Measurements from ENCODE around the gene WNT7B. TPM values are rescaled to one million over a fixed set of nuclear protein-coding genes. Genes with fewer than 3 reads are reported as not detected.

Gene WNT7B
- total RNA-seq, 1 experiment from 2014 or later, result 0.33 TPM

DNA sequence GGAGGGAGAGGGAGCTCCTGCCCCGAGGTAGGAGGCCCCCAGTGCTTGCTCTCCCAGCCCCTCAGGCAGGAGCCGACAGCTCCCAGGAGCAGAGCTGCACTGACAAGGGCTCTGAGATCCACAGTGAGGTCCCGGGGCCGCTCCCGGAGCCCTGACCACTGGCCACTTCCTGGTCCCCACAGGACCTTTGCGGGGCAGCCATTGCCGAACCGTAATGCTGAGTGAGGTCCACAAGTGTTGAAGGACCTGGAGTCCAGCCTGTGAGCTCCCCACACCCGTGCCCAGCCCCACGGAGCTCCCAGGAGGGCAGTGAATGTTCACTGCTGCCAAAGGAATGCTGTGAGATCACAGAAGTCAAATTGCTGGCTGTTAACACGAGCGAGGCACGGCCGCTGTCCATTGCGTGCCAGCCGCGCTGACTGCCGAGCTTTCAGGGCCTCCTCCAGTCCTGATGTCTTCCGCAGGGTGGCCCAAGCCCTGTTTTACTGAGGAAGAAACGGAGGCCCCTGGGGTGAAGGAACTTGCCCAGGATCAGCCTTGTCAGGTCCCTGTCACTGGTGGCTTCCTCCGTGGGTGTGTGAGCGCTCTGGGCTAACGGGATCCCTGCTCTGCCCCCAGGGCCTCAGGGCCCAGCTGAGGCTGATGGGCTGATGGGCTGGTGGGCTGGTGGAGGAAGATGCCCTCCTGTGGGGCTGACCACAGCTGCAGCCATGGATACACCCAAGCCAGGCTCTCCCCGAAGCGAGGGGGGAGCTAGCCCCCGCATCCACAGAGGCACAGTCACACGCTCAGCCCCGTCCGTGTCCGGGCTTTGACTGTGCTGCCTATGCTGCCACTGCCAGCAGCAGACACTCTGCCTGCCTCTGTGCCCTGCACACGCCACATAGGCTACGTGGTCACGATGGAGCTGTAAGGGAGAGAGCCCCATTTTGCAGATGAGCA is 70.8 kb downstream of the WNT7B start:
- Mint-ChIP-seq H3K4me3 (no peak overlapping the region), H3K27me3 (ENCODE audit: low read depth) (no peaks in the 10 kb centered on the region), H3K27ac (no peak overlapping the region), H3K36me3 (no peaks in the 10 kb centered on the region), H3K9me3 (no peaks in the 10 kb centered on the region), H3K4me1 (no peaks in the 10 kb centered on the region)
- TF ChIP-seq FOXJ3 (CRISPR knock-in tag; IDR thresholded peaks at IDR 0.05; ENCODE audit: borderline replicate concordance), result no peak
- TF ChIP-seq, protein P1, sequence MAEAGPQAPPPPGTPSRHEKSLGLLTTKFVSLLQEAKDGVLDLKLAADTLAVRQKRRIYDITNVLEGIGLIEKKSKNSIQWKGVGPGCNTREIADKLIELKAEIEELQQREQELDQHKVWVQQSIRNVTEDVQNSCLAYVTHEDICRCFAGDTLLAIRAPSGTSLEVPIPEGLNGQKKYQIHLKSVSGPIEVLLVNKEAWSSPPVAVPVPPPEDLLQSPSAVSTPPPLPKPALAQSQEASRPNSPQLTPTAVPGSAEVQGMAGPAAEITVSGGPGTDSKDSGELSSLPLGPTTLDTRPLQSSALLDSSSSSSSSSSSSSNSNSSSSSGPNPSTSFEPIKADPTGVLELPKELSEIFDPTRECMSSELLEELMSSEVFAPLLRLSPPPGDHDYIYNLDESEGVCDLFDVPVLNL (CRISPR knock-in tag; IDR thresholded peaks at IDR 0.05; ENCODE audit: borderline replicate concordance, low read depth), result no peak
- ChIA-PET CTCF (interaction anchor here (1.0 to 1.3 kb wide), 3 partner anchors 10 to 88 kb away, joined by 3 to 4 read pairs (median 4); no protein-coding TSS in a partner anchor), POLR2A (no interaction called here)
- DNase-seq (ENCODE audit: low spot score), result no peak
- no peak for ATAC-seq

DNA sequence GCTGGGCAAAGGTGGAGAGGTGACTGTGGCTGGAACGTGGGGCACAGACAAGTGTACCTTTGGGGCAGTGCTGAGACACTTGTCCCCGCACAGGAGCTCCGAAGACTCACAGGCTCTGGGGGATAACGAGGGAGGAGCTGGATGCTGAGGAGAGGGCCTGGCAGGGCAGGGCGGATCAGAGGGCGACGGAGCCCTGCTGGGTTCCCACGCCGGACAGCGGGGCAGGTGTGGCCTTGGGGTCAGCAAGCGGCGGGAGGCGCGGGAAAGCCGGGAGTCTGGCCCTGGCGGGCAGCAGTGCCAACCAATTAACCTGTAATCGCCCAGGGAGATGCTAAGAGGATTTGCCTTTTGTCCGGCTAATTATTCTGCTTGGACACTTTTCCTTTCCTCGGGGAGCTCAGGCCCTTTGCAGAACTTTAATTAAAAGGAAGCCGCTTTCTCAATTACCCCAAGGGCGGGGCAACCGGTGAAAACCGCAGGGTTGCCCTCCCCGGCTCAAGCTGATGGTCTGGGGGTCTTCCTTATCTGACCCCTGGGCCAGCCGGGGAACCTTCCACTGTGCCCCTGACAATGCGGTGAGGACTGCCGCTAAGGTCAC is 71.5 kb downstream of the WNT7B start:
- Mint-ChIP-seq H3K27me3 (ENCODE audit: low read depth) (no peaks in the 10 kb centered on the region), H3K4me1 (no peaks in the 10 kb centered on the region), H3K36me3 (no peaks in the 10 kb centered on the region), H3K9me3 (no peaks in the 10 kb centered on the region), H3K4me3 (no peak overlapping the region), H3K27ac (no peak overlapping the region)
- TF ChIP-seq, protein P2, sequence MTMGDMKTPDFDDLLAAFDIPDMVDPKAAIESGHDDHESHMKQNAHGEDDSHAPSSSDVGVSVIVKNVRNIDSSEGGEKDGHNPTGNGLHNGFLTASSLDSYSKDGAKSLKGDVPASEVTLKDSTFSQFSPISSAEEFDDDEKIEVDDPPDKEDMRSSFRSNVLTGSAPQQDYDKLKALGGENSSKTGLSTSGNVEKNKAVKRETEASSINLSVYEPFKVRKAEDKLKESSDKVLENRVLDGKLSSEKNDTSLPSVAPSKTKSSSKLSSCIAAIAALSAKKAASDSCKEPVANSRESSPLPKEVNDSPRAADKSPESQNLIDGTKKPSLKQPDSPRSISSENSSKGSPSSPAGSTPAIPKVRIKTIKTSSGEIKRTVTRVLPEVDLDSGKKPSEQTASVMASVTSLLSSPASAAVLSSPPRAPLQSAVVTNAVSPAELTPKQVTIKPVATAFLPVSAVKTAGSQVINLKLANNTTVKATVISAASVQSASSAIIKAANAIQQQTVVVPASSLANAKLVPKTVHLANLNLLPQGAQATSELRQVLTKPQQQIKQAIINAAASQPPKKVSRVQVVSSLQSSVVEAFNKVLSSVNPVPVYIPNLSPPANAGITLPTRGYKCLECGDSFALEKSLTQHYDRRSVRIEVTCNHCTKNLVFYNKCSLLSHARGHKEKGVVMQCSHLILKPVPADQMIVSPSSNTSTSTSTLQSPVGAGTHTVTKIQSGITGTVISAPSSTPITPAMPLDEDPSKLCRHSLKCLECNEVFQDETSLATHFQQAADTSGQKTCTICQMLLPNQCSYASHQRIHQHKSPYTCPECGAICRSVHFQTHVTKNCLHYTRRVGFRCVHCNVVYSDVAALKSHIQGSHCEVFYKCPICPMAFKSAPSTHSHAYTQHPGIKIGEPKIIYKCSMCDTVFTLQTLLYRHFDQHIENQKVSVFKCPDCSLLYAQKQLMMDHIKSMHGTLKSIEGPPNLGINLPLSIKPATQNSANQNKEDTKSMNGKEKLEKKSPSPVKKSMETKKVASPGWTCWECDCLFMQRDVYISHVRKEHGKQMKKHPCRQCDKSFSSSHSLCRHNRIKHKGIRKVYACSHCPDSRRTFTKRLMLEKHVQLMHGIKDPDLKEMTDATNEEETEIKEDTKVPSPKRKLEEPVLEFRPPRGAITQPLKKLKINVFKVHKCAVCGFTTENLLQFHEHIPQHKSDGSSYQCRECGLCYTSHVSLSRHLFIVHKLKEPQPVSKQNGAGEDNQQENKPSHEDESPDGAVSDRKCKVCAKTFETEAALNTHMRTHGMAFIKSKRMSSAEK (CRISPR knock-in tag; IDR thresholded peaks at IDR 0.05; ENCODE audit: borderline replicate concordance), result no peak
- no peak for TF ChIP-seq SMAD3 (CRISPR knock-in tag; IDR thresholded peaks at IDR 0.05; ENCODE audit: borderline replicate concordance)
- DNase-seq (ENCODE audit: low spot score) (no peak), ATAC-seq (no peak)
- CTCF ChIA-PET, result interaction anchor here (1.0 to 1.3 kb wide), 2 partner anchors 9 to 89 kb away, joined by 4 read pairs; no protein-coding TSS in a partner anchor
- POLR2A ChIA-PET, result no interaction called here

DNA sequence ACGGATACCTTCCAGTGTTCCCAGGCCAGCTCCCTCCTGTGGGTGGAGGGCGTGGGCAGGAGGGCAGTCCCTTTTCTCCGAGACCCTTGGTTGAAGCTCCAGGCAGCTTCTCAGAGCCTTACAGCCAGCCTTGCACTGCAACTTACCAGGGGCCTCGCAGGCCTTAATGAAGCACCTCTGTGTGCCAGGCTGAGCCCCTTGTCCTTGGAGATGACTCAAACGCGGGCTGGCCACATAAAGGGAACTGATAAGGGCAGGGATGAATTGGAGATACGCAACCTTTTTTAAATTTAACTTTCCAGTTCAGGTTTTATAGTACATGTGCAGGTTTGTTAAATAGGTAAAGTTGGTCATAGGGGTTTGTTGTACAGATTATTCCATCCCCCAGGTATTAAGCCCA is 72.7 kb downstream of the WNT7B start:
- H3K27ac Mint-ChIP-seq, result no peak overlapping the region
- POLR2A ChIA-PET, result no interaction called here
- H3K27me3 Mint-ChIP-seq (ENCODE audit: low read depth), result no peaks in the 10 kb centered on the region; the same call in 1 of the 2 replicates
- no peak for ATAC-seq
- CTCF ChIA-PET, result interaction anchor here (1.3 kb wide), 1 partner anchor 102 kb away, joined by 3 read pairs; no protein-coding TSS in a partner anchor
- H3K4me1 Mint-ChIP-seq, result no peaks in the 10 kb centered on the region
- DNase-seq (ENCODE audit: low spot score), result no peak
- H3K36me3 Mint-ChIP-seq, result no peaks in the 10 kb centered on the region
- peaks cover 6% of the 10 kb centered on the region; the same call in 1 of the 2 replicates for H3K9me3 Mint-ChIP-seq
- H3K4me3 Mint-ChIP-seq, result no peak overlapping the region
- TF ChIP-seq SMAD4 (CRISPR knock-in tag; IDR thresholded peaks at IDR 0.05), result no peak
- no peak for TF ChIP-seq NFYB (CRISPR knock-in tag; conservative IDR thresholded peaks at IDR 0.05; ENCODE audit: low read depth)
- no peak for TF ChIP-seq NR1H2 (CRISPR knock-in tag; IDR thresholded peaks at IDR 0.05)
- no peak for TF ChIP-seq EMX1 (CRISPR knock-in tag; IDR thresholded peaks at IDR 0.05)
- TF ChIP-seq ZNF396 (CRISPR knock-in tag; IDR thresholded peaks at IDR 0.05; ENCODE audit: borderline replicate concordance), result no peak
- TF ChIP-seq TEAD4 (CRISPR knock-in tag; IDR thresholded peaks at IDR 0.05), result no peak
- TF ChIP-seq, protein P3, sequence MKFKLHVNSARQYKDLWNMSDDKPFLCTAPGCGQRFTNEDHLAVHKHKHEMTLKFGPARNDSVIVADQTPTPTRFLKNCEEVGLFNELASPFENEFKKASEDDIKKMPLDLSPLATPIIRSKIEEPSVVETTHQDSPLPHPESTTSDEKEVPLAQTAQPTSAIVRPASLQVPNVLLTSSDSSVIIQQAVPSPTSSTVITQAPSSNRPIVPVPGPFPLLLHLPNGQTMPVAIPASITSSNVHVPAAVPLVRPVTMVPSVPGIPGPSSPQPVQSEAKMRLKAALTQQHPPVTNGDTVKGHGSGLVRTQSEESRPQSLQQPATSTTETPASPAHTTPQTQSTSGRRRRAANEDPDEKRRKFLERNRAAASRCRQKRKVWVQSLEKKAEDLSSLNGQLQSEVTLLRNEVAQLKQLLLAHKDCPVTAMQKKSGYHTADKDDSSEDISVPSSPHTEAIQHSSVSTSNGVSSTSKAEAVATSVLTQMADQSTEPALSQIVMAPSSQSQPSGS (CRISPR knock-in tag; IDR thresholded peaks at IDR 0.05; ENCODE audit: borderline replicate concordance, low read depth), result no peak
- no peak for TF ChIP-seq TCF7 (CRISPR knock-in tag; IDR thresholded peaks at IDR 0.05; ENCODE audit: low read depth)
- TF ChIP-seq, protein P2 (CRISPR knock-in tag; IDR thresholded peaks at IDR 0.05; ENCODE audit: borderline replicate concordance), result no peak
- TF ChIP-seq GRHL2 (CRISPR knock-in tag; IDR thresholded peaks at IDR 0.05; ENCODE audit: insufficient replicate concordance, severe bottlenecking), result no peak
- TF ChIP-seq TEAD1 (CRISPR knock-in tag; IDR thresholded peaks at IDR 0.05), result no peak
- TF ChIP-seq, protein P4, sequence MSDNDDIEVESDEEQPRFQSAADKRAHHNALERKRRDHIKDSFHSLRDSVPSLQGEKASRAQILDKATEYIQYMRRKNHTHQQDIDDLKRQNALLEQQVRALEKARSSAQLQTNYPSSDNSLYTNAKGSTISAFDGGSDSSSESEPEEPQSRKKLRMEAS (CRISPR knock-in tag; IDR thresholded peaks at IDR 0.05), result no peak
- TF ChIP-seq ATF1 (CRISPR knock-in tag; IDR thresholded peaks at IDR 0.05), result no peak
- no peak for TF ChIP-seq ZNF317 (CRISPR knock-in tag; IDR thresholded peaks at IDR 0.05; ENCODE audit: borderline replicate concordance, low read depth)
